Measurements from ENCODE around the gene ANLN. TPM values are rescaled to one million over a fixed set of nuclear protein-coding genes. Genes with fewer than 3 reads are reported as not detected.
"Not testable (repeated sequence)": the region's sequence is repeated elsewhere in the genome, so short reads cannot be mapped to it uniquely, and the experiment has no call there.

ANLN gene
- total RNA-seq, 1 donor from 2014 or later, result 40.6 TPM

DNA sequence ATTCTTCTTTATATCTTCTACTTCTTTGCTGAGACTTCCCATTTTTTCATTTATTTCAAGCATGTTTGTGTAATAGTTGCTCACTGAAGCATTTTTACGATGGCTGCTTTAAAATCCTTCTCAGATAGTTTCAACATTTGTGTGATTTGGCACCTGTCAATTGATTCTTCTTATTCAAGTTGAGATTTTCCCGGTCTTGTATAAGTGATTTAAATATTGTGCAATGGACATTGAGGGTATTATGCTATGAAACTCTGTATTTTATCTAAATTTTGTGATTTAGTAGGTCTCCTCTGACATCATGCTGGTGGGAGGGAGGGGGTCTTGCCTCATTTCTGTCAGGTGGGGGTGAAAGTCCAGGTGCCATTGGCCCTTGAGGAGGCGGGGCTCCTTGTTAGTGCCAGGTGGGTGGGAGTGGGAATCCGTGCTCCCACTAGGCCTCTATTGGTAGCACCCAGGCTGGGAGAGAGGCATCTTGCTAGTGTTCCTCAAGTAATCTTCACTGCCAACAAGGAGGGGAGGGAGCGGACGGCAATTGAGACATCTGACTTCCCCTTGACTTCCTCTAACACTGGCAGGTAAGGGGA is 73.0 kb downstream of the ANLN start:
- DNase-seq (ENCODE audit: low spot score, unreplicated experiment), result no peak
- Mint-ChIP-seq H3K4me1 (ENCODE audit: low read depth) (peaks cover 4% of the 10 kb centered on the region), H3K27me3 (no peaks in the 10 kb centered on the region), H3K9me3 (ENCODE audit: low read depth) (peaks cover 4% of the 10 kb centered on the region), H3K27ac (no peak overlapping the region), H3K36me3 (ENCODE audit: insufficient read depth) (no peaks in the 10 kb centered on the region), H3K4me3 (ENCODE audit: low read depth) (no peak overlapping the region)
- TF ChIP-seq, protein P1, sequence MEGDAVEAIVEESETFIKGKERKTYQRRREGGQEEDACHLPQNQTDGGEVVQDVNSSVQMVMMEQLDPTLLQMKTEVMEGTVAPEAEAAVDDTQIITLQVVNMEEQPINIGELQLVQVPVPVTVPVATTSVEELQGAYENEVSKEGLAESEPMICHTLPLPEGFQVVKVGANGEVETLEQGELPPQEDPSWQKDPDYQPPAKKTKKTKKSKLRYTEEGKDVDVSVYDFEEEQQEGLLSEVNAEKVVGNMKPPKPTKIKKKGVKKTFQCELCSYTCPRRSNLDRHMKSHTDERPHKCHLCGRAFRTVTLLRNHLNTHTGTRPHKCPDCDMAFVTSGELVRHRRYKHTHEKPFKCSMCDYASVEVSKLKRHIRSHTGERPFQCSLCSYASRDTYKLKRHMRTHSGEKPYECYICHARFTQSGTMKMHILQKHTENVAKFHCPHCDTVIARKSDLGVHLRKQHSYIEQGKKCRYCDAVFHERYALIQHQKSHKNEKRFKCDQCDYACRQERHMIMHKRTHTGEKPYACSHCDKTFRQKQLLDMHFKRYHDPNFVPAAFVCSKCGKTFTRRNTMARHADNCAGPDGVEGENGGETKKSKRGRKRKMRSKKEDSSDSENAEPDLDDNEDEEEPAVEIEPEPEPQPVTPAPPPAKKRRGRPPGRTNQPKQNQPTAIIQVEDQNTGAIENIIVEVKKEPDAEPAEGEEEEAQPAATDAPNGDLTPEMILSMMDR (IDR thresholded peaks at IDR 0.05; ENCODE audit: unreplicated experiment), result no peak

DNA sequence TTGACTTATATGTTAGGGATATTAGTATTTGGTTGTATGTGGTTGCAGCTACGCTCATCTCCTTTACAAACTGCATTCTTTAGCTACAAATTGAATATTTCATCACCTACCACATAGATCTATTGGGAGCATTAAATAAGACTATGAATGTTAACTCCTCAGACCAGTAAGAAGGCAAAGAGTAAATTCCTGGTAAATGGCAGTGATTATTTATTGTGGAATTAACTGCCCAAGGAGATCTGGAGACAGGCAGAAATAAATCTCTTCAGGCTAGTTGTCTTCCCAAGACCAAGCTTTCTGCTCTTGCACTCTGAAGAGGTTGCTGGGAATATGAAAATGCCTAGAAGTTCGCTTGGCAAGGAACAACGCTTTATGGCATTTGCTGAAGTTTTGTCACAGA is 74.6 kb downstream of the ANLN start:
- no peak overlapping the region for H3K4me3 Mint-ChIP-seq (ENCODE audit: low read depth)
- peaks cover 8% of the 10 kb centered on the region for H3K9me3 Mint-ChIP-seq (ENCODE audit: low read depth)
- no peaks in the 10 kb centered on the region for H3K27me3 Mint-ChIP-seq
- TF ChIP-seq, protein P1 (IDR thresholded peaks at IDR 0.05; ENCODE audit: unreplicated experiment), result no peak
- no peak for DNase-seq (ENCODE audit: low spot score, unreplicated experiment)
- no peak overlapping the region for H3K27ac Mint-ChIP-seq
- H3K4me1 Mint-ChIP-seq (ENCODE audit: low read depth), result peaks cover 3% of the 10 kb centered on the region
- H3K36me3 Mint-ChIP-seq (ENCODE audit: insufficient read depth), result no peaks in the 10 kb centered on the region

DNA sequence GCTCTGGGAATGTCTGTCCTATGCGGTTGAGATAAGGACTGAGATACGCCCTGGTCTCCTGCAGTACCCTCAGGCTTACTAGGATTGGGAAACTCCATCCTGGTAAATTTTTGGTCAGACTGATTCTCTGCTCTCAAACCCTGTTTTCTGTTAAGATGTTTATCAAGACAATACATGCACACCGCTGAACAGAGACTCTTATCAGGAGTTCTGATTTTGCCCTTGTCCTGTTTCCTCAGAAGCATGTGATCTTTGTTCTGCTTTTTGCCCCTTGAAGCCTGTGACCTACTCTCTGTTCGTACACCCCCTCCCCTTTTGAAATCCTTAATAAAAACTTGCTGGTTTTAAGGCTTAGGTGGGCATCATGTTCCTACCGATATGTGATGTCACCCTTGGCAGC is 76.3 kb downstream of the ANLN start:
- H3K9me3 Mint-ChIP-seq (ENCODE audit: low read depth); H3K36me3 Mint-ChIP-seq (ENCODE audit: insufficient read depth): not testable (repeated sequence)

DNA sequence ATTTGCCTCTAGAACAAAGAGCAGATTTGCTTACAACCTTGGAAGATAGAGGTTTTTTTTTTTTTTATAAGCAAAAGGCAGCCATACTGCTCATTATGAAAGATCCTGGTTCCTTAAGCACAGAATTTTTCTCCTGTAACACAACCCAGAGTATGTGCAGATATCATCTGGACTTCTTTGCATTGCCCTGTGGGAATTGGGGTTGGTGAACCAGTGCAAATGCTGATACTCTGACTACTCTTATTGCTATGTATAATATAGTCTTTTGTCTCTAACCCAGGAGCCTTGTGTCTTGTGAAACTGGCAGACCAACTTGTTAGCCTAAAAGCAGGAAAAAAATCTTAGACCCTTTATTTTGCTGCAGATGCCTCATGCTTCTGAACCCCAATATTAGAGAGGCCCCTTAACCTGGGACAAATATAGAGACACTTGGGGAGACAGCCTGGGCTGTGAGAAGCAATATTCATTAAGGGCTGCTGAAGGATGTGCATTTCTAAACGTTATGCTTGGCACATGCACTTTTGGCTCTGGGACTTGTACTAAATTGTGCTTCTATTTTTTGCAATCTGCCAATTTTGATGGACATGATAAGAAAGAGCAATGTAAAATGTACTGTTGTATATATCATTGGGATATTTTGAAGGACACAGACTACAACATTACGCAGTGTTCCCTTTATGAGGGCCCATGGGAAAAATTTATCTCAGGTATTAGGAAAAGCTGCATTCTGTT is 78.9 kb downstream of the ANLN start:
- H3K27me3 Mint-ChIP-seq, result no peaks in the 10 kb centered on the region
- no peaks in the 10 kb centered on the region for H3K36me3 Mint-ChIP-seq (ENCODE audit: insufficient read depth)
- H3K9me3 Mint-ChIP-seq (ENCODE audit: low read depth), result peaks cover 8% of the 10 kb centered on the region
- DNase-seq (ENCODE audit: low spot score, unreplicated experiment), result no peak
- no peaks in the 10 kb centered on the region for H3K4me1 Mint-ChIP-seq (ENCODE audit: low read depth)
- H3K4me3 Mint-ChIP-seq (ENCODE audit: low read depth), result no peak overlapping the region
- TF ChIP-seq, protein P1 (IDR thresholded peaks at IDR 0.05; ENCODE audit: unreplicated experiment), result no peak
- no peak overlapping the region for H3K27ac Mint-ChIP-seq

More for the DNA sequence above, 76.3 kb downstream of the ANLN start:
- not testable (repeated sequence) for H3K27me3 Mint-ChIP-seq; H3K4me3 Mint-ChIP-seq (ENCODE audit: low read depth); H3K27ac Mint-ChIP-seq; H3K4me1 Mint-ChIP-seq (ENCODE audit: low read depth); DNase-seq (ENCODE audit: low spot score, unreplicated experiment)

DNA sequence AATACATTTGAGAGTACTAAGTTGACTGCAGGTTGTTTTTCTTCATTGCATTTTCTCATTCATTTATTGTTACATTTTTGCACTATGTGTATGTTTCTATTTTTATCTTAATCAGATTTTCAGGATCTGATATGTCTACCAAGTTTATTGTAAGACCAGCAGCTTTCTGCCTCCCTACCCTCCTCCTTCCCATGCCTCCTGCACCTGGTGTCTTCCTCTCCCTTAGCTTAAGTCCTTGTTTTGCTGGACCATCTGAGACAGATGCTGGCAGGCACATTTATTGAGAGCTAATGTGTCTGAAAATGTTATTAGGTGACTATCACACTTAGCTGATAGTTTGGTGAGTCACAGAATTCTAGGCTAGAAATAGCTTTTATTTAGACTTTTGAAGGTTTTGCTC is 79.6 kb downstream of the ANLN start:
- no peaks in the 10 kb centered on the region for H3K4me1 Mint-ChIP-seq (ENCODE audit: low read depth)
- H3K36me3 Mint-ChIP-seq (ENCODE audit: insufficient read depth), result no peaks in the 10 kb centered on the region
- TF ChIP-seq, protein P1 (IDR thresholded peaks at IDR 0.05; ENCODE audit: unreplicated experiment), result no peak
- peaks cover 8% of the 10 kb centered on the region for H3K9me3 Mint-ChIP-seq (ENCODE audit: low read depth)
- no peak overlapping the region for H3K4me3 Mint-ChIP-seq (ENCODE audit: low read depth)
- H3K27me3 Mint-ChIP-seq, result no peaks in the 10 kb centered on the region
- no peak for DNase-seq (ENCODE audit: low spot score, unreplicated experiment)
- H3K27ac Mint-ChIP-seq, result no peak overlapping the region
